B cell (primary cell): ENCODE measurements around the gene KCNC1.

ENCODE experiments used
- EZH2 ChIP-seq: IDR thresholded peaks from 2 replicates; pipeline ENCODE4 v1.6.1; 2012; ENCODE audit warnings: borderline replicate concordance, low read depth, mild to moderate bottlenecking, moderate library complexity, low read length; ENCODE audit not compliant: insufficient read depth, poor library complexity, severe bottlenecking
- TF ChIP-seq, protein P1 (sequence below): fragments of 200-600 bp; IDR thresholded peaks from one replicate; pipeline ENCODE4 v1.8.0; 2022; ENCODE audit warnings: antibody characterized with exemption, mild to moderate bottlenecking

GRCh38 chr11:17764446-17765218 is 30.1 kb downstream of the KCNC1 start:
- TF ChIP-seq, protein P1, sequence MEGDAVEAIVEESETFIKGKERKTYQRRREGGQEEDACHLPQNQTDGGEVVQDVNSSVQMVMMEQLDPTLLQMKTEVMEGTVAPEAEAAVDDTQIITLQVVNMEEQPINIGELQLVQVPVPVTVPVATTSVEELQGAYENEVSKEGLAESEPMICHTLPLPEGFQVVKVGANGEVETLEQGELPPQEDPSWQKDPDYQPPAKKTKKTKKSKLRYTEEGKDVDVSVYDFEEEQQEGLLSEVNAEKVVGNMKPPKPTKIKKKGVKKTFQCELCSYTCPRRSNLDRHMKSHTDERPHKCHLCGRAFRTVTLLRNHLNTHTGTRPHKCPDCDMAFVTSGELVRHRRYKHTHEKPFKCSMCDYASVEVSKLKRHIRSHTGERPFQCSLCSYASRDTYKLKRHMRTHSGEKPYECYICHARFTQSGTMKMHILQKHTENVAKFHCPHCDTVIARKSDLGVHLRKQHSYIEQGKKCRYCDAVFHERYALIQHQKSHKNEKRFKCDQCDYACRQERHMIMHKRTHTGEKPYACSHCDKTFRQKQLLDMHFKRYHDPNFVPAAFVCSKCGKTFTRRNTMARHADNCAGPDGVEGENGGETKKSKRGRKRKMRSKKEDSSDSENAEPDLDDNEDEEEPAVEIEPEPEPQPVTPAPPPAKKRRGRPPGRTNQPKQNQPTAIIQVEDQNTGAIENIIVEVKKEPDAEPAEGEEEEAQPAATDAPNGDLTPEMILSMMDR: no peak
- no peak for TF ChIP-seq EZH2
